ENCODE measurements around the gene SLC39A3. TPM values are rescaled to one million over a fixed set of nuclear protein-coding genes. Genes with fewer than 3 reads are reported as not detected.

Gene SLC39A3
- total RNA-seq, 2 experiments from 2014 or later = 20.1 to 23.2 TPM

- H3K9me3 Mint-ChIP-seq = no peaks in the 10 kb centered on the region
- CTCF ChIA-PET = no interaction called here
- intact Hi-C loops (cut with micrococcal nuclease) = no loop called here
- H3K4me3 Mint-ChIP-seq = no peak overlapping the region
- H3K36me3 Mint-ChIP-seq (ENCODE audit: low read depth) = peaks cover 15% of the 10 kb centered on the region
- H3K27ac Mint-ChIP-seq = no peak overlapping the region
- no peaks in the 10 kb centered on the region for H3K27me3 Mint-ChIP-seq (ENCODE audit: low read depth)
- H3K4me1 Mint-ChIP-seq (ENCODE audit: low read depth) = peaks cover 6% of the 10 kb centered on the region
- no peak for DNase-seq
Measured at GRCh38 chr19:2732883-2733282, 6.9 kb downstream of the SLC39A3 start.

GRCh38 chr19:2732157-2732725 is 7.6 kb downstream of the SLC39A3 start:
- no peaks in the 10 kb centered on the region for H3K27me3 Mint-ChIP-seq (ENCODE audit: low read depth)
- H3K4me3 Mint-ChIP-seq = no peak overlapping the region
- intact Hi-C loops (cut with micrococcal nuclease) = no loop called here
- no peak for DNase-seq
- CTCF ChIA-PET = no interaction called here
- H3K27ac Mint-ChIP-seq = no peak overlapping the region
- peaks cover 15% of the 10 kb centered on the region for H3K36me3 Mint-ChIP-seq (ENCODE audit: low read depth)
- H3K9me3 Mint-ChIP-seq = no peaks in the 10 kb centered on the region
- peaks cover 6% of the 10 kb centered on the region for H3K4me1 Mint-ChIP-seq (ENCODE audit: low read depth)

GRCh38 chr19:2731181-2731995 is 8.4 kb downstream of the SLC39A3 start:
- CTCF ChIA-PET = no interaction called here

GRCh38 chr19:2729943-2730818 is 9.6 kb downstream of the SLC39A3 start:
- no peak overlapping the region for H3K4me3 Mint-ChIP-seq
- H3K27ac Mint-ChIP-seq = no peak overlapping the region
- intact Hi-C loops (cut with micrococcal nuclease) = no loop called here
- no peak for DNase-seq
- H3K4me1 Mint-ChIP-seq (ENCODE audit: low read depth) = peaks cover 2% of the 10 kb centered on the region
- peaks cover 3% of the 10 kb centered on the region for H3K36me3 Mint-ChIP-seq (ENCODE audit: low read depth)
- peaks cover 7% of the 10 kb centered on the region for H3K27me3 Mint-ChIP-seq (ENCODE audit: low read depth)
- no peaks in the 10 kb centered on the region for H3K9me3 Mint-ChIP-seq
- CTCF ChIA-PET = no interaction called here

More at GRCh38 chr19:2731181-2731995, 8.4 kb downstream of the SLC39A3 start:
- intact Hi-C loops (cut with micrococcal nuclease) = no loop called here
- Mint-ChIP-seq H3K4me3 (no peak overlapping the region), H3K27me3 (ENCODE audit: low read depth) (peaks cover 3% of the 10 kb centered on the region), H3K36me3 (ENCODE audit: low read depth) (peaks cover 8% of the 10 kb centered on the region), H3K27ac (no peak overlapping the region), H3K9me3 (no peaks in the 10 kb centered on the region), H3K4me1 (ENCODE audit: low read depth) (peaks cover 4% of the 10 kb centered on the region)
- DNase-seq = no peak

DNA sequence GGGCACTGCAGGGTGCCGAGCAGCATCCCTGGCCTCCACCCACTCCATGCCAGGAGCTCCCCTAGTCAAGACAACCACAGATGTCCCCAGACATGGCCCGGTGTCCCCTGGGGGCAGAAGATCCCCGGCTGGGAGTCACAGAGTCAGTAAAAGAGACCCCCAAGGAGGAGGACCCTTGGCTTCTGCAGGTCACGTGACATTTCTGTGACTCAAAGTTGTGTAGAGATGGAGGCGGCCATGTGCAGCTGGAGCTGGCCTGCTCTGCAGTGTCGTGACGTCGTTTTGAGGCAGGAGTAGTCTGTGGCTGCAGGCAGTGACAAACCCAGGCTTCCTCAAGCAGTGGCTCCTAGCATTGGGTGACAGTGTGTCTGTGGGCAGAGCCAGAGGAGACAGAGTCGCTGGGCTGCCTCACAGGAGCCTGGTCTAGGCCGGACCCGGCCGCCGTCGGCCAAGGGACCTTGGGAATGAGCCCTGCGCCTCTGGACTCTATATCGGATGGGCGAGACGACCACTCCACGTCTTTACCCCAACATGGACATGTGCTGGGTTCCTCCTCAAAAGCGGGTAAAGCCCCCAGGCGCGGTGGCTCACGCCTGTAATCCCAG is 10.9 kb downstream of the SLC39A3 start:
- no peak overlapping the region for H3K4me3 Mint-ChIP-seq
- intact Hi-C loops (cut with micrococcal nuclease) = no loop called here
- H3K4me1 Mint-ChIP-seq (ENCODE audit: low read depth) = peaks cover 2% of the 10 kb centered on the region
- H3K36me3 Mint-ChIP-seq (ENCODE audit: low read depth) = peaks cover 3% of the 10 kb centered on the region
- CTCF ChIA-PET = no interaction called here
- H3K27me3 Mint-ChIP-seq (ENCODE audit: low read depth) = peaks cover 13% of the 10 kb centered on the region
- H3K9me3 Mint-ChIP-seq = no peaks in the 10 kb centered on the region
- no peak for DNase-seq
- no peak overlapping the region for H3K27ac Mint-ChIP-seq

DNA sequence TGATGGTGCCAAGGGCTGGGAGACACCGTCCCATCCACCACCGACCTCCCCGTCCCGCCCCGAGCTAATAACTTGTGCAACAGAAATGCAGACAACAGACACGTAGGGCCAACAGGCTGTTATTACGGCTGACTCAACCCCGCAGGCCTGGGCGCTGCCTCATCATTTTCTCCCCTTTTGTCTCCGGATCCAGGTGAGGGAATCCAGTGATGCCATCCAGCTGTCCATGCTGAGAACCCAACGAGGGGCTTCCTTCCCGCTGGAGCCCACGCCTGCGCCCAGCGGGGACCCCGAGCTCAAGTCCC is 12.2 kb downstream of the SLC39A3 start:
- CTCF ChIA-PET = interaction anchor here (1.0 to 1.2 kb wide), 2 partner anchors 21 to 79 kb away, joined by 3 read pairs; no protein-coding TSS in a partner anchor
- no peak for DNase-seq
- Mint-ChIP-seq H3K36me3 (ENCODE audit: low read depth) (no peaks in the 10 kb centered on the region), H3K27me3 (ENCODE audit: low read depth) (peaks cover 13% of the 10 kb centered on the region), H3K27ac (no peak overlapping the region), H3K4me1 (ENCODE audit: low read depth) (peaks cover 2% of the 10 kb centered on the region), H3K4me3 (no peak overlapping the region), H3K9me3 (no peaks in the 10 kb centered on the region)
- intact Hi-C loops (cut with micrococcal nuclease) = no loop called here

DNA sequence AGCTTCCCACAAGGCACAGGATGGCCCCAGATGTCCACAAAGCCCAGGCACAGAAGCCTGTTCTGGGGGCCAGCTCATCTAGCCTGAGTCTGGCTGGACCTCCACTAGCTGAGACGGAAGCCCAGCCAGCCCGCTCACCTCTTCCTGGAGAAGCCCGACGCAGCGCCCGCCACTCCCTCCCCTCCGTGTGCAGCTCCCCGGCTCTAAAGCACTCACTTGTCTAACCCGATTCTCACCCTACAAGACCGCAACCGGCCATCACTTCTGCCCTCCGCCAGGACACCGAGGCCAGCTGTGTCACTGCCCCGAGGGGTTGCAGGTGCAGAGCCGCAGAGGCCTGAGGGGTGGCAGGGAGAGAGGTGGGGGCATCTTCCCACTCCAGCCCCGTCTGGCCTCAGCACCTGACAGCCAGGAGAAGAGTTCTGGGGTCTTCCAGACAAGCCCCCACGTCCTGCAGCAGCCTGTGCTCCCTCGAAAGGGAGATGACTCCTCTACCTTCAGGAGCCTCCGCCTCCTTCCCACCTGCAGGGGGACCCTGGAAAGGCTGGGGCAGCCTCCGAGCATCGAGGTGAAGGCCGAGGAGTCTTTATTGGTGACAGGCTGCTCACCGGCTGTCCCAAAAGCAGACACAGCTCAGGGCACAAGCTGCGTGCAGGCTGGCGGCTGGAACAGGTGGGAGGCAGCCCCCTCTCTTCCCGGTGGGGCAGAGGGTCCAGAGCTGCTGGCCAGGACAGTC is 12.7 kb downstream of the SLC39A3 start:
- Mint-ChIP-seq H3K9me3 (no peaks in the 10 kb centered on the region), H3K27me3 (ENCODE audit: low read depth) (peaks cover 17% of the 10 kb centered on the region), H3K27ac (no peak overlapping the region), H3K4me1 (ENCODE audit: low read depth) (peaks cover 2% of the 10 kb centered on the region), H3K4me3 (no peak overlapping the region), H3K36me3 (ENCODE audit: low read depth) (no peaks in the 10 kb centered on the region)
- CTCF ChIA-PET = interaction anchor here (1.0 to 1.2 kb wide), 2 partner anchors 22 to 79 kb away, joined by 3 read pairs; no protein-coding TSS in a partner anchor
- intact Hi-C loops (cut with micrococcal nuclease) = no loop called here
- no peak for DNase-seq

DNA sequence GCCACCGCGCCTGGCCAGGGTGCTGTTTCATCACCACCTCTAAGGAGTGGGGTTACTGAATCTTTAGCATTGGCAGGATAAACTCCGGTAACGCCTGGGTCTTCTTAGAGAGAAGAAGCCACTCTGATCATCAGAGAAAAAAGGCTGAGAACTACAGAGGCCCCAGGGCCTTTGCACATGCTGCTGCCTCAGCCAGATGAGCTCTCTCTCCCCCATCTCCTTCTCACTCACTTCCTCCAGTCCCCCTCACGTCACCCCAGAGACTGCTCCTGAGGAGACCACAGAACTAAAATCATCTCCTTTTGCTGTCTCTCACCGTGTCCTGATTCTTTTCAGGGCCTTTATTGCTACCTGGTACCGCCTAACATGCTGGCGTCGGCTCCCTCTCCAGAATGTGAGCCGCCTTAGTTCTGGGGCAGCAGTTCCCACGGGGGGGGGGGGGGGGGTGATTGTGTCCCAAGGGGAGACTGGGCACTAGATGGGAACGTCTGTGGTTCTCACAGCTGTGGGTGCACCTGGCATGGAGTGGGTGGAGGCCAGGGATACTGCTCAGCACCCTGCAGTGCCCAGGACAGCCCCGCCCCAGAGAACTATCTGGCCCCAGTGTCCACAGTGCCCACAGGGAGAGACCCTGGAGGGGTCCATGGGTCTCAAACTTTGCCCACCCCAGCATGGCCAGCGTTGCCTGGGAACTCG is 13.5 kb downstream of the SLC39A3 start:
- H3K4me1 Mint-ChIP-seq (ENCODE audit: low read depth) = peaks cover 2% of the 10 kb centered on the region
- peaks cover 23% of the 10 kb centered on the region for H3K27me3 Mint-ChIP-seq (ENCODE audit: low read depth)
- H3K36me3 Mint-ChIP-seq (ENCODE audit: low read depth) = no peaks in the 10 kb centered on the region
- CTCF ChIA-PET = interaction anchor here (1.2 kb wide), 1 partner anchor 78 kb away, joined by 3 read pairs; no protein-coding TSS in a partner anchor
- no peak for DNase-seq
- no peaks in the 10 kb centered on the region for H3K9me3 Mint-ChIP-seq
- H3K27ac Mint-ChIP-seq = no peak overlapping the region
- H3K4me3 Mint-ChIP-seq = no peak overlapping the region
- intact Hi-C loops (cut with micrococcal nuclease) = no loop called here

- Mint-ChIP-seq H3K4me1 (ENCODE audit: low read depth) (peaks cover 5% of the 10 kb centered on the region), H3K9me3 (no peaks in the 10 kb centered on the region), H3K4me3 (no peak overlapping the region), H3K27me3 (ENCODE audit: low read depth) (peaks cover 31% of the 10 kb centered on the region), H3K36me3 (ENCODE audit: low read depth) (no peaks in the 10 kb centered on the region), H3K27ac (no peak overlapping the region)
- CTCF ChIA-PET = no interaction called here
- no peak for DNase-seq
- intact Hi-C loops (cut with micrococcal nuclease) = no loop called here
Measured at GRCh38 chr19:2724148-2724557, 15.7 kb downstream of the SLC39A3 start.

DNA sequence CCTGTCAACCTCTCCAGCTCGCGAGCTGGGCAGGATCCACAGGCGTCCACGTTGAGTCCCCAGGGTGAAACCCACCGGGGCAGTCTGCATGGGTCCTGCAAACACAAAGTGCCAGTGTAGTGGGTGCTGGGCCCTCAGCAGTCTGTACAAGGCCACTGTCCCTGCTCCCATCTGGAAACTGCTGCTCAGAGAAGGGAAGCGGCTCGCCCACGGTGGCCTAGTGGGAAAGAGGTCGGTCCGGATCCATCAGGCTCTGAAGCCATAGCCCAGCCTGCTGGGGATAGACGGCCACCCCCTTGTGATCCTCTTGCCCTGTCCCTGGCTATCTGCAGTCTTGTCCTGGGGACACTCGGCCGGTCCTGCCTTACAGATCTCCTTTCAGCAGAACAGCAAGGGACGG is 16.1 kb downstream of the SLC39A3 start:
- Mint-ChIP-seq H3K36me3 (ENCODE audit: low read depth) (no peaks in the 10 kb centered on the region), H3K4me1 (ENCODE audit: low read depth) (peaks cover 5% of the 10 kb centered on the region), H3K4me3 (no peak overlapping the region), H3K27ac (no peak overlapping the region), H3K27me3 (ENCODE audit: low read depth) (peaks cover 31% of the 10 kb centered on the region), H3K9me3 (no peaks in the 10 kb centered on the region)
- no peak for DNase-seq
- intact Hi-C loops (cut with micrococcal nuclease) = no loop called here
- CTCF ChIA-PET = no interaction called here

- H3K4me3 Mint-ChIP-seq = no peak overlapping the region
- CTCF ChIA-PET = interaction anchor here (1.1 kb wide), 1 partner anchor 75 kb away, joined by 3 read pairs; no protein-coding TSS in a partner anchor
- H3K9me3 Mint-ChIP-seq = no peaks in the 10 kb centered on the region
- peaks cover 5% of the 10 kb centered on the region for H3K4me1 Mint-ChIP-seq (ENCODE audit: low read depth)
- DNase-seq = no peak
- H3K27ac Mint-ChIP-seq = no peak overlapping the region
- no peaks in the 10 kb centered on the region for H3K36me3 Mint-ChIP-seq (ENCODE audit: low read depth)
- intact Hi-C loops (cut with micrococcal nuclease) = no loop called here
- H3K27me3 Mint-ChIP-seq (ENCODE audit: low read depth) = peaks cover 31% of the 10 kb centered on the region
Measured at GRCh38 chr19:2723345-2723715, 16.5 kb downstream of the SLC39A3 start.

Data from activated naive CD4-positive, alpha-beta T cell treated with anti-CD3 and anti-CD28 coated beads for 36 hours (primary cell).